ENCODE measurements around the gene CDHR2.

Gene CDHR2

DNA sequence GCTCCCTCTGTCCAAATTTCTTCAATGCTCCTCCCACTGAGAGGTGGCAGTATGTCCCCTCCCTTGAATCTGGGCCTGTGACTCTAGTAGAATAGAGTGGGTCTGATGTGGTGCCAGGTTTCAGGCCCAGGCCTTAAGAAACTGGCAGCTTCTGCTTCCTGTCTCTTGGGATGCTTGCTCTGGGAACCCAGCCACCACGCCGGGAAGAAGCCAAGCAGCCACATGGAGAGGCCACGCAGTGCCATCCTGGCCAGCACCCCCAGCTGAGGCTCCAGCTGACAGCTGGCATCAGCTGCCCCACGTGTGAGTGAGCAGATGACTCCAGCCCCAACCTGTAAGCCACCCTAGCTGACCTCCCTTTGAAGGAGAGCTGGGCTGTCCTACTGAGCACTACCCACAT, 90.8 kb downstream of the CDHR2 start:
- TF ChIP-seq, protein P1, sequence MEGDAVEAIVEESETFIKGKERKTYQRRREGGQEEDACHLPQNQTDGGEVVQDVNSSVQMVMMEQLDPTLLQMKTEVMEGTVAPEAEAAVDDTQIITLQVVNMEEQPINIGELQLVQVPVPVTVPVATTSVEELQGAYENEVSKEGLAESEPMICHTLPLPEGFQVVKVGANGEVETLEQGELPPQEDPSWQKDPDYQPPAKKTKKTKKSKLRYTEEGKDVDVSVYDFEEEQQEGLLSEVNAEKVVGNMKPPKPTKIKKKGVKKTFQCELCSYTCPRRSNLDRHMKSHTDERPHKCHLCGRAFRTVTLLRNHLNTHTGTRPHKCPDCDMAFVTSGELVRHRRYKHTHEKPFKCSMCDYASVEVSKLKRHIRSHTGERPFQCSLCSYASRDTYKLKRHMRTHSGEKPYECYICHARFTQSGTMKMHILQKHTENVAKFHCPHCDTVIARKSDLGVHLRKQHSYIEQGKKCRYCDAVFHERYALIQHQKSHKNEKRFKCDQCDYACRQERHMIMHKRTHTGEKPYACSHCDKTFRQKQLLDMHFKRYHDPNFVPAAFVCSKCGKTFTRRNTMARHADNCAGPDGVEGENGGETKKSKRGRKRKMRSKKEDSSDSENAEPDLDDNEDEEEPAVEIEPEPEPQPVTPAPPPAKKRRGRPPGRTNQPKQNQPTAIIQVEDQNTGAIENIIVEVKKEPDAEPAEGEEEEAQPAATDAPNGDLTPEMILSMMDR (IDR thresholded peaks at IDR 0.05; ENCODE audit: low read depth, low read length) = no peak
- H3K4me1 ChIP-seq = no peaks in the 10 kb centered on the region
- no peak overlapping the region for H3K4me3 ChIP-seq (ENCODE audit: low read depth, low read length)
- no peaks in the 10 kb centered on the region for H3K27me3 ChIP-seq
- no peaks in the 10 kb centered on the region for H3K36me3 ChIP-seq
- no peaks in the 10 kb centered on the region for H3K9me3 ChIP-seq
- no peak for DNase-seq

- TF ChIP-seq, protein P1 (IDR thresholded peaks at IDR 0.05; ENCODE audit: low read depth, low read length) = no peak
- Histone ChIP-seq H3K9me3 (no peaks in the 10 kb centered on the region), H3K27me3 (no peaks in the 10 kb centered on the region), H3K4me1 (no peaks in the 10 kb centered on the region), H3K36me3 (no peaks in the 10 kb centered on the region), H3K4me3 (ENCODE audit: low read depth, low read length) (no peak overlapping the region)
- DNase-seq = no peak
Measured at GRCh38 chr5:176640616-176641015, 91.5 kb downstream of the CDHR2 start.

DNA sequence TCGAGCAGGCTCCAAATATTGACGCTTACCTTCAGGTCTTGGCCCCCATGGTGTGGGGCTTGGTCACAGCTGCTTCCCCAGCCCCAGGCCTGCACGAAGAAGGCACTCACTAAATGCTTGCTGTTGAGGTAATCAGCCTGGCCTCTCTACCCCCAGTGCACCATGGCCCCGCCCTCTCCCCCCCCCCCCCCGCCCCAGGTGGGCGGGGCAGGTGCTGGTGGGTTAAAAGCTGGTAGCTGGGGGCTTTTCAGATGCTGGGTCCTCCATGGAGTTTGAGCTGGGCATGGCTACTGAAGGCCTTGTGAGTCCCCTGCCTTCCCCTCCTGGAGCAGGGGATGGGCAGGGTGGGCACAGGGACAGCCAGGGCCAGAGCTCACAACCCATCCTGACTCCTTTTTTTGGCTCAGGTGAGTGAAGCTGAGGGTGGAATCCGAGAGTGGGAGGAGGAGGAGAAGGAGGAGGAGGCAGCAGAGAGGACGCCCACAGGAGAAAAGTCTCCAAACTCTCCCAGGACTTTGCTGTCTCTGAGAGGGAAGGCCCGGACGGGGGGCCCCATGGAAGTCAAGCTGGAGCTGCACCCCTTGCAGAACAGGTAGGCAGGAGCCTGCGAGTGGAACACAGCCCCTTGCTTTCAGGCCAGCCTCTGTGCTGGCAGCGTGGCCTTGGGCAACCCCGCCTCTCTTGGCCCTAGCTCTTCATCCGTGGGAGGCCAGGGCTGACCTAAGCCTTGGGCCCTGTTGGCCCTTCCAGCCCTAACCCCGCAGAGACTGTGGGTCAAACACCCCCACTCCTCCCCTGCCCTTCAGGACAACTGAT, 93.7 kb downstream of the CDHR2 start:
- H3K4me1 ChIP-seq = peaks cover 4% of the 10 kb centered on the region
- H3K4me3 ChIP-seq (ENCODE audit: low read depth, low read length) = no peak overlapping the region
- TF ChIP-seq, protein P1 (IDR thresholded peaks at IDR 0.05; ENCODE audit: low read depth, low read length) = no peak
- H3K36me3 ChIP-seq = no peaks in the 10 kb centered on the region
- H3K9me3 ChIP-seq = no peaks in the 10 kb centered on the region
- H3K27me3 ChIP-seq = no peaks in the 10 kb centered on the region
- DNase-seq = no peak

DNA sequence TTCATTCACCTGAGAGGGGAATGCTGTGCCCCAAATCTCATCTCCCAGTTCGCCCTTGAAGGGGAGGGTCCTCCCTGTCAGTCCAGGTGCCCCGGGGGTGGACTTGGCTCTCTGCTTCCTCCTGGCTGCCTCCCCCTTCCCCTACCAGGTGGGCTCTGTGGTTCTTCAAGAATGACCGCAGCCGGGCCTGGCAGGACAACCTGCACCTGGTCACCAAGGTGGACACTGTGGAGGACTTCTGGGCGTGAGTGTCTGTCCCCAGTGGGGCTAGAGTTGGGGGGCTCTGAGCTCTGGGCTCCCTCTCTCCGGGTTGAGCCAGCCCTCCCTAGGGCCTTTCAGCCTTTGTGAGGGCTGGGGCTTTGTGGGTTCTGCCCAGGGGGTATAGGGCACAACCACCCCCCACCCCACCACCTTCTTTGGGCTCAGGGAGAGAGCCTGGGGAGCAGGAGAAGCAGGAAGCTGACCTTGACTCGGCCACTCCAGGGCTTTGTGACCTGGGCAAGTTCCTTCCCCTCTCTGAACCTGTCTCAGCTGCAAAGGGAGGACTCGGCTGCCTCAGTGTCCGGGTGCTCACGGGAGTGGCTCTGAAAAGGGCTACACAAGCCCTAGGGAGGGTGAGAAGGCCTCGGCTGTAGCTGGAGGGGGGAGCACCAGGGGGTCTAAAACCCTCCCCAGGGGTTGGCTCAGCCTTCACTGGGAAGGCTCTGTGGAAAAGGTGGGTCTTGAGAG, 94.5 kb downstream of the CDHR2 start:
- no peak overlapping the region for H3K4me3 ChIP-seq (ENCODE audit: low read depth, low read length)
- H3K36me3 ChIP-seq = no peaks in the 10 kb centered on the region
- peaks cover 4% of the 10 kb centered on the region for H3K4me1 ChIP-seq
- no peaks in the 10 kb centered on the region for H3K27me3 ChIP-seq
- DNase-seq = no peak
- TF ChIP-seq, protein P1 (IDR thresholded peaks at IDR 0.05; ENCODE audit: low read depth, low read length) = no peak
- no peaks in the 10 kb centered on the region for H3K9me3 ChIP-seq

DNA sequence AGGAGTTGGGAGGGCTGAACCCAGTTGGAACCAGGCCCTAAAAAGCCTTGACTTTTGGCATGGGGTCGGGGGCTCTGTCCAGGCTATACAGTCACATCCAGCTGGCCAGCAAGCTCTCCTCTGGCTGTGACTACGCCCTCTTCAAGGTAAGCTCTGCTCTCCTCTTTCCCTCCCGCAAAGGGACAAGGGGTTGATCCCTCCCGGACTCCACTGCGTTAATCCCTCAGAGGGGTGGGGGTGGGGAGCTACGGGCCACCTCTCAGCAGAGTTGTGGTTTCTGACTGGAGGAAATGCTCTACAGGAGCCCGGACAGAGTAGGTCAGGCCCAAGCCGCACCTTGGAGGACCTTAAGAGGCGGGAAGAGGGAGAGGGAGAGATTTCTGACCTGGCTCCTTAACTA, 95.2 kb downstream of the CDHR2 start:
- Histone ChIP-seq H3K4me1 (peaks cover 4% of the 10 kb centered on the region), H3K4me3 (ENCODE audit: low read depth, low read length) (no peak overlapping the region), H3K36me3 (no peaks in the 10 kb centered on the region), H3K27me3 (no peaks in the 10 kb centered on the region), H3K9me3 (no peaks in the 10 kb centered on the region)
- TF ChIP-seq, protein P1 (IDR thresholded peaks at IDR 0.05; ENCODE audit: low read depth, low read length) = no peak
- no peak for DNase-seq

Measured in BE2C (cell line).